CD4-positive, alpha-beta T cell (primary cell): ENCODE results near the gene CCND1. TPM values are rescaled to one million over a fixed set of nuclear protein-coding genes. Genes with fewer than 3 reads are reported as not detected.

Source experiments
- ATAC-seq: fragments of 200-7000 bp; cut with Tn5 transposase; one replicate; pipeline ENCODE4 v1.10.0; 2022; ENCODE audit warnings: mild to moderate bottlenecking; ENCODE audit not compliant: poor library complexity
- CTCF ChIA-PET: fragments of 350-600 bp; sonication (Branson Sonifier 250); formaldehyde crosslinking; loops from one replicate; lab custom pipeline; 2021; ENCODE audit warnings: antibody characterized with exemption, inconsistent platforms; lab: Charles Lee
- POLR2A ChIA-PET: fragments of 350-600 bp; sonication (Branson Sonifier 250); formaldehyde crosslinking; loops from one replicate; lab custom pipeline; 2021; ENCODE audit warnings: antibody characterized with exemption, inconsistent platforms; lab: Charles Lee
- DNase-seq, 14 experiments: peaks; one replicate each; pipeline ENCODE4 v3.0.0-alpha.2; 2013 to 2020; ENCODE audit warnings: mixed read lengths in 2 of 14
- H3K27ac ChIP-seq, 2 donors: one replicate each; pipeline versions ENCODE4 v1.5.1 to v1.7.0; 2013; ENCODE audit warnings: low read length in 2 of 2, low read depth in 1 of 2, mild to moderate bottlenecking in 1 of 2
- H3K27me3 ChIP-seq, 2 experiments: 1 replicate in 1 of 2; 2 replicates in 1 of 2; pipeline versions ENCODE4 v1.6.1 to v1.7.0; 2013; ENCODE audit warnings: low read length in 2 of 2, control low read depth in 1 of 2, mild to moderate bottlenecking in 1 of 2, moderate library complexity in 1 of 2; ENCODE audit not compliant: insufficient read depth in 2 of 2, control insufficient read depth in 1 of 2
- H3K36me3 ChIP-seq: one replicate; pipeline ENCODE4 v1.6.1; 2013; ENCODE audit warnings: low read length, control low read depth; ENCODE audit not compliant: insufficient read depth
- H3K4me1 ChIP-seq: one replicate; pipeline ENCODE4 v1.6.1; 2013; ENCODE audit warnings: low read length, control low read depth; ENCODE audit not compliant: insufficient read depth
- H3K4me3 ChIP-seq: one replicate; pipeline ENCODE4 v1.5.1; 2013; ENCODE audit warnings: mild to moderate bottlenecking, low read length, moderate library complexity
- H3K9me3 ChIP-seq, 2 experiments: 1 replicate in 1 of 2; 2 replicates in 1 of 2; pipeline versions ENCODE4 v1.6.1 to v1.7.0; 2013; ENCODE audit warnings: low read length in 2 of 2, mild to moderate bottlenecking in 2 of 2, control low read depth in 1 of 2, moderate library complexity in 1 of 2; ENCODE audit not compliant: control insufficient read depth in 1 of 2, insufficient read depth in 1 of 2
- H3K27ac Mint-ChIP-seq: one replicate; pipeline ENCODE4 v1.8.0; 2020; ENCODE audit warnings: mixed read lengths
- H3K27me3 Mint-ChIP-seq: one replicate; pipeline ENCODE4 v1.8.0; 2021; ENCODE audit warnings: mixed read lengths
- H3K36me3 Mint-ChIP-seq: one replicate; pipeline ENCODE4 v1.8.0; 2021; ENCODE audit warnings: low read depth, mixed read lengths
- H3K4me1 Mint-ChIP-seq: one replicate; pipeline ENCODE4 v1.8.0; 2021; ENCODE audit warnings: low read depth, mixed read lengths
- H3K4me3 Mint-ChIP-seq: one replicate; pipeline ENCODE4 v1.8.0; 2020; ENCODE audit warnings: mild to moderate bottlenecking, mixed read lengths
- H3K9me3 Mint-ChIP-seq: one replicate; pipeline ENCODE4 v1.8.0; 2020; ENCODE audit warnings: mixed read lengths
- intact Hi-C, 2 experiments: fragments of 100-400 bp; cut with DNase I in 1 of 2; cut with micrococcal nuclease in 1 of 2; formaldehyde crosslinking; loops; one replicate each; pipeline versions ENCODE4 v1.15.1 to v1.9.0; 2023 to 2025; cut with DNase I, micrococcal nuclease
- total RNA-seq, 174 experiments: library from RNA in 2 of 174; stranded (reverse) in 2 of 174; gene quantifications; one replicate each; pipeline ENCODE4 v1.2.3 and lab custom pipeline; 2021 to 2026
- TF ChIP-seq, protein P1 (sequence below): fragments of 200-600 bp; IDR thresholded peaks from one replicate; pipeline ENCODE4 v1.8.0; 2022; ENCODE audit warnings: antibody characterized with exemption, mild to moderate bottlenecking

CCND1 gene
- total RNA-seq, 2 experiments from 2014 or later, result 1.7 to 2.4 TPM

DNA sequence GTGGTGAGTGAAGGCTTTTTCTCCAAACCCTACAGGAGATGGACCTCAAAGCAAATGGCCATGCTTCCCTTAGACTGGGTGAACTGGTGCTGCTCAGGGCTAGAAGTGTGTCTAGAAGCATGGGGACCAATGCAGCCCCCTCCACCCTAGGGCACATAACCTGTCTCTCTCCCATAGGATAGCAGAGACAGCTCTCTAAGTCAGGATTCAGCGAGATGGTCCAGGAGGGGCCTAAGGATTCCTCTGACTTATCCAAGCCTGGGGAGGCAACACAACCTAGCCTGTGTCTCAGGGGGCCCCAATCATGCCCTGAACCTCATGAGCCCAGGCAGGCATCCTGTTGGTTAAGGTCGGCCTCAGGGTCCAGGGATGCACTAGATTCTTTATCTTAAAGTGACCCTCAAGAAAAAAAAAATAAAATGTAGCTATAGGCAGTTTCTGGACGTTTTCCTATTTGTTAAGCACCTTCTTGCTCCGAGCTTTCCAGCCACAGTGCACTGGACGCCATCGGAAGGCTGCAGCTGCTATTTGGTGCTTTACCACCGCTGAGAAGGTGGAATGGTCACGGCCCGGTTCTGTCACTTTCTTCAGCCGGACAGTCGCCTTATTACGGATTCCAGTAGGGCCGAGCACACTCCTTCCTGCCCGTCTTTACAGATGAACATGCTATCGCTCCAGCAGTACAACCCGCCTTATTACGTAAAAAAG is 5.0 kb upstream of the CCND1 start:
- Mint-ChIP-seq H3K4me1 (peaks cover 41% of the 10 kb centered on the region), H3K27ac (no peak overlapping the region), H3K9me3 (no peaks in the 10 kb centered on the region), H3K4me3 (no peak overlapping the region), H3K27me3 (peaks cover 61% of the 10 kb centered on the region), H3K36me3 (no peaks in the 10 kb centered on the region)
- TF ChIP-seq, protein P1, sequence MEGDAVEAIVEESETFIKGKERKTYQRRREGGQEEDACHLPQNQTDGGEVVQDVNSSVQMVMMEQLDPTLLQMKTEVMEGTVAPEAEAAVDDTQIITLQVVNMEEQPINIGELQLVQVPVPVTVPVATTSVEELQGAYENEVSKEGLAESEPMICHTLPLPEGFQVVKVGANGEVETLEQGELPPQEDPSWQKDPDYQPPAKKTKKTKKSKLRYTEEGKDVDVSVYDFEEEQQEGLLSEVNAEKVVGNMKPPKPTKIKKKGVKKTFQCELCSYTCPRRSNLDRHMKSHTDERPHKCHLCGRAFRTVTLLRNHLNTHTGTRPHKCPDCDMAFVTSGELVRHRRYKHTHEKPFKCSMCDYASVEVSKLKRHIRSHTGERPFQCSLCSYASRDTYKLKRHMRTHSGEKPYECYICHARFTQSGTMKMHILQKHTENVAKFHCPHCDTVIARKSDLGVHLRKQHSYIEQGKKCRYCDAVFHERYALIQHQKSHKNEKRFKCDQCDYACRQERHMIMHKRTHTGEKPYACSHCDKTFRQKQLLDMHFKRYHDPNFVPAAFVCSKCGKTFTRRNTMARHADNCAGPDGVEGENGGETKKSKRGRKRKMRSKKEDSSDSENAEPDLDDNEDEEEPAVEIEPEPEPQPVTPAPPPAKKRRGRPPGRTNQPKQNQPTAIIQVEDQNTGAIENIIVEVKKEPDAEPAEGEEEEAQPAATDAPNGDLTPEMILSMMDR, result no peak
- Histone ChIP-seq H3K9me3 (peaks cover 0 to 20% of the 10 kb centered on the region in 2 experiments), H3K27me3 (peaks cover 45 to 60% of the 10 kb centered on the region in 2 experiments), H3K4me1 (peaks cover 42% of the 10 kb centered on the region), H3K4me3 (no peak overlapping the region), H3K27ac (no peak overlapping the region), H3K36me3 (no peaks in the 10 kb centered on the region)
- intact Hi-C loops, result no loop called here
- no peak for DNase-seq
- ChIA-PET CTCF (no interaction called here), POLR2A (no interaction called here)
- ATAC-seq, result no peak

- DNase-seq (no peak), ATAC-seq (no peak)
- peaks cover 50 to 67% of the 10 kb centered on the region in 2 experiments for H3K27me3 ChIP-seq
- peaks cover 0 to 24% of the 10 kb centered on the region in 2 experiments for H3K9me3 ChIP-seq
- H3K4me1 Mint-ChIP-seq, result peaks cover 46% of the 10 kb centered on the region
- H3K27me3 Mint-ChIP-seq, result peaks cover 67% of the 10 kb centered on the region
- no peak overlapping the region for H3K27ac ChIP-seq
- no peaks in the 10 kb centered on the region for H3K36me3 Mint-ChIP-seq
- no peaks in the 10 kb centered on the region for H3K9me3 Mint-ChIP-seq
- no peak overlapping the region for H3K4me3 ChIP-seq
- H3K27ac Mint-ChIP-seq, result no peak overlapping the region
- TF ChIP-seq, protein P1, result no peak
- ChIA-PET POLR2A (no interaction called here), CTCF (no interaction called here)
- H3K36me3 ChIP-seq, result no peaks in the 10 kb centered on the region
- H3K4me1 ChIP-seq, result peaks cover 49% of the 10 kb centered on the region
- H3K4me3 Mint-ChIP-seq, result no peak overlapping the region
- intact Hi-C loops, result no loop called here
Measured at GRCh38 chr11:69636512-69637197, 4.3 kb upstream of the CCND1 start.

GRCh38 chr11:69637198-69637940 is 3.6 kb upstream of the CCND1 start:
- Mint-ChIP-seq H3K27me3 (peaks cover 67% of the 10 kb centered on the region), H3K4me3 (peak overlapping the region; percentile 30), H3K4me1 (peaks cover 46% of the 10 kb centered on the region), H3K36me3 (no peaks in the 10 kb centered on the region), H3K27ac (no peak overlapping the region), H3K9me3 (no peaks in the 10 kb centered on the region)
- Histone ChIP-seq H3K4me1 (peaks cover 55% of the 10 kb centered on the region), H3K36me3 (no peaks in the 10 kb centered on the region), H3K27ac (no peak overlapping the region), H3K9me3 (peaks cover 0 to 24% of the 10 kb centered on the region in 2 experiments), H3K4me3 (no peak overlapping the region), H3K27me3 (peaks cover 53 to 68% of the 10 kb centered on the region in 2 experiments)
- POLR2A ChIA-PET, result no interaction called here
- ATAC-seq (no peak), DNase-seq (no peak)
- CTCF ChIA-PET, result no interaction called here
- intact Hi-C loops, result no loop called here
- TF ChIP-seq, protein P1, result no peak
